OCI-M1 (cell line): ENCODE results near the gene EPSTI1.

Source experiments
- DNase-seq: peaks from one replicate; lab custom pipeline; 2025; lab: John Stamatoyannopoulos, UW

EPSTI1 gene

GRCh38 chr13:42971691-42972347 is 20.2 kb downstream of the EPSTI1 start:
- no peak for DNase-seq

- DNase-seq, result peak; percentile 74
Measured at GRCh38 chr13:42970824-42971690, 21.0 kb downstream of the EPSTI1 start.

GRCh38 chr13:42969565-42970172 is 22.4 kb downstream of the EPSTI1 start:
- DNase-seq, result peak; percentile 90

- DNase-seq, result no peak
Measured at GRCh38 chr13:42968906-42969305, 23.1 kb downstream of the EPSTI1 start.

GRCh38 chr13:42967660-42968059 is 24.4 kb downstream of the EPSTI1 start:
- DNase-seq, result no peak

- no peak for DNase-seq
Measured at GRCh38 chr13:42965281-42965680, 26.8 kb downstream of the EPSTI1 start.

- no peak for DNase-seq
Measured at GRCh38 chr13:42964761-42965161, 27.3 kb downstream of the EPSTI1 start.

GRCh38 chr13:42959615-42960014 is 32.4 kb downstream of the EPSTI1 start:
- DNase-seq, result peak; percentile 9

GRCh38 chr13:42957881-42958280 is 34.2 kb downstream of the EPSTI1 start:
- no peak for DNase-seq

- no peak for DNase-seq
Measured at GRCh38 chr13:42950181-42950580, 41.9 kb downstream of the EPSTI1 start.

- DNase-seq, result no peak
Measured at GRCh38 chr13:42947925-42948324, 44.1 kb downstream of the EPSTI1 start.

GRCh38 chr13:42946927-42947326 is 45.1 kb downstream of the EPSTI1 start:
- no peak for DNase-seq

GRCh38 chr13:42929886-42930535 is 62.0 kb downstream of the EPSTI1 start:
- DNase-seq, result no peak

GRCh38 chr13:42926555-42926954 is 65.5 kb downstream of the EPSTI1 start:
- no peak for DNase-seq

- no peak for DNase-seq
Measured at GRCh38 chr13:42926043-42926442, 66.0 kb downstream of the EPSTI1 start.

GRCh38 chr13:42925626-42926025 is 66.4 kb downstream of the EPSTI1 start:
- no peak for DNase-seq

GRCh38 chr13:42924344-42924743 is 67.7 kb downstream of the EPSTI1 start:
- DNase-seq, result no peak

GRCh38 chr13:42907745-42908144 is 84.3 kb downstream of the EPSTI1 start:
- no peak for DNase-seq

GRCh38 chr13:42906257-42906656 is 85.8 kb downstream of the EPSTI1 start:
- no peak for DNase-seq

GRCh38 chr13:42905579-42905978 is 86.5 kb downstream of the EPSTI1 start:
- DNase-seq, result no peak

GRCh38 chr13:42899266-42899665 is 92.8 kb downstream of the EPSTI1 start:
- DNase-seq, result no peak

GRCh38 chr13:42895776-42896175 is 96.3 kb downstream of the EPSTI1 start:
- peak; percentile 73 for DNase-seq
